Cardiac muscle cell (in vitro differentiated cells and primary cell): ENCODE data around the gene CCDC34. TPM values are rescaled to one million over a fixed set of nuclear protein-coding genes. Genes with fewer than 3 reads are reported as not detected.

Source experiments
- DNase-seq, 2 donors: peaks; one replicate each; pipeline versions ENCODE4 v3.0.0 to v3.0.0-alpha.2; 2010 to 2017; ENCODE audit warnings: low read depth in 1 of 2, low spot score in 1 of 2
- H3K27ac ChIP-seq: fragments of 200-600 bp; sonication (generic); 2 replicates; pipeline ENCODE4 v1.5.1; 2016
- H3K27me3 ChIP-seq: fragments of 200-600 bp; sonication (generic); 2 replicates; pipeline ENCODE4 v1.6.0; 2016; ENCODE audit warnings: control low read depth
- H3K36me3 ChIP-seq: fragments of 200-600 bp; sonication (generic); 2 replicates; pipeline ENCODE4 v1.5.1; 2016; ENCODE audit warnings: control low read depth
- H3K4me1 ChIP-seq: fragments of 200-600 bp; sonication (generic); 2 replicates; pipeline ENCODE4 v1.8.1; 2017; ENCODE audit warnings: low read depth, mild to moderate bottlenecking, mixed run types
- H3K4me3 ChIP-seq: fragments of 200-600 bp; sonication (generic); 2 replicates; pipeline ENCODE4 v1.5.1; 2016; ENCODE audit warnings: mild to moderate bottlenecking
- H3K9me3 ChIP-seq: fragments of 200-600 bp; sonication (generic); 2 replicates; pipeline ENCODE4 v1.5.1; 2017; ENCODE audit warnings: low read depth, mild to moderate bottlenecking, control low read depth
- polyA plus RNA-seq: library from polyadenylated mRNA; unstranded; fragments of >200 nt; fragmentation: Nextera tagmentation; extraction: Ambion mirVana; gene quantifications from 2 replicates; pipeline ENCODE4 v1.2.1, GENCODE V29; 2016
- total RNA-seq: library from RNA; depleted of rRNA; stranded (reverse); fragments of >200 nt; gene quantifications from 2 replicates; pipeline ENCODE4 v1.2.3, GENCODE V29; 2016
- TF ChIP-seq, protein P1 (sequence below): IDR thresholded peaks from 2 replicates; pipeline ENCODE4 v1.5.1; 2012; ENCODE audit warnings: low read depth, mild to moderate bottlenecking, low read length

CCDC34 gene
- total and polyA plus RNA-seq, 2 experiments from 2014 or later = 12.8 to 21.1 TPM

DNA sequence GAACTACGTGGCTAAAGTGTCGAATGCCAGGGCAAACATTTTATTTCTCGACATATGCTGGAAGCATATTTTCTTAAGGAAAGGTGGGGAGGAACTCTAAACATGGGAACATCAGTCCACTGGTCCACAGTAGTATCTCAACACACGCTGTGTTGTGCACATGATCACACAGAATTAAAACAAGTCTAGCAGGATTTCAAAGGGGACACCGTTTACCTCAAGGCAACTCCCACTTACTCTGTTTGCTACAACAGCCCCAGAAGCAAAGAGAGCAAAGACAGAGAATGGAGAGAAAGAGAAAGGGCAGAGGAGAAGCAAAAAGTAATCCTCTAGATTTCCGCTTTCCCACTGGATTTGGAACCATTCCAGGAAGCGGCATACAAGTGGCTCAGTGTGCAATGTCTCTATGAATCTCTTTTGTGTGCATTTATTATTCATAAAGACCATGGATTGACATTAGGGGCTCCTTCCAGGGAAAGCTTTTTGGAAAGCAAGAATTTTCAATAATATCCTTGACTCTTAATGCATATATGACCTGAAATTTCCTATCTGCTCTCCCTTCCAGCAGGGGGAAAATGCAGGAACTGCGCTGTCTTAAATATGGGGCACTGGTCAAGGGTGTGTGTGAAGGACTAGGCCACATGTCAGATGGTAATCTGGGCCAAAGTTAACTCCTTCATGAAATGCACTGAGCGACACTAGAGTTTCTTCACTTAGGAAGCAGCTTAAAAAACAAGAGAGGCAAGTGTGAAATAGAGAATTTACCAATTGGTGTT, 34.8 kb upstream of the CCDC34 start:
- Histone ChIP-seq H3K27ac (peak overlapping the region; percentile 94), H3K4me1 (peaks cover 62% of the 10 kb centered on the region), H3K4me3 (no peak overlapping the region), H3K36me3 (no peaks in the 10 kb centered on the region), H3K27me3 (no peaks in the 10 kb centered on the region), H3K9me3 (no peaks in the 10 kb centered on the region)
- no peak for DNase-seq
- TF ChIP-seq, protein P1, sequence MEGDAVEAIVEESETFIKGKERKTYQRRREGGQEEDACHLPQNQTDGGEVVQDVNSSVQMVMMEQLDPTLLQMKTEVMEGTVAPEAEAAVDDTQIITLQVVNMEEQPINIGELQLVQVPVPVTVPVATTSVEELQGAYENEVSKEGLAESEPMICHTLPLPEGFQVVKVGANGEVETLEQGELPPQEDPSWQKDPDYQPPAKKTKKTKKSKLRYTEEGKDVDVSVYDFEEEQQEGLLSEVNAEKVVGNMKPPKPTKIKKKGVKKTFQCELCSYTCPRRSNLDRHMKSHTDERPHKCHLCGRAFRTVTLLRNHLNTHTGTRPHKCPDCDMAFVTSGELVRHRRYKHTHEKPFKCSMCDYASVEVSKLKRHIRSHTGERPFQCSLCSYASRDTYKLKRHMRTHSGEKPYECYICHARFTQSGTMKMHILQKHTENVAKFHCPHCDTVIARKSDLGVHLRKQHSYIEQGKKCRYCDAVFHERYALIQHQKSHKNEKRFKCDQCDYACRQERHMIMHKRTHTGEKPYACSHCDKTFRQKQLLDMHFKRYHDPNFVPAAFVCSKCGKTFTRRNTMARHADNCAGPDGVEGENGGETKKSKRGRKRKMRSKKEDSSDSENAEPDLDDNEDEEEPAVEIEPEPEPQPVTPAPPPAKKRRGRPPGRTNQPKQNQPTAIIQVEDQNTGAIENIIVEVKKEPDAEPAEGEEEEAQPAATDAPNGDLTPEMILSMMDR = no peak

DNA sequence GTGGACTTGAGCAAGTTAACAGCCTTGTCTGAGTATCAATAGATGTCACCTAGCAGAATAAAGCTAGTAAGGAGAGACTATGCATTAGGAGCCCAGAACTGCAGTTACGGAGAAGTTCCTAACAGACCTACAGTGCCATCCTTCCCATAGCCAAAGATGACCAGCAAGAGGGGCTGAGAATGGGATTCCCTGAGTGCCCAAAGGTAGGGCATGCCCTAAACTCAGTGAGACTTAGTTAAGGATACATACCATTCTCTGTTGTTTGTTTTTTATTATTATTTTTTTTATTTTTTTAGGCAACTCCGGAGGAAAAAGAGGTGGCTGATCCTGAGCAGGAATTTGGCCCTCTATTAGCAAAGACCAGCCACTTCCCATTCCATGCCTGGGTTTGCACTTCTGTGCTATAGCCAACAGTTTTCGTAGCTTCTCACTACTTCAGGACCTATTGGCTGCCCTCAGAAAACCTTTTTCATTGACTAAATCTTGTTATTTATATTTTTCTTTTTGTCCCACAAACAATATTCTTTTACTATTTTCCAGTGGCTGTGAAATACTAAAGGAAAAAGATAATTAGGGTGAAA, 33.3 kb upstream of the CCDC34 start:
- Histone ChIP-seq H3K27me3 (no peaks in the 10 kb centered on the region), H3K27ac (peak overlapping the region; percentile 94), H3K4me3 (no peak overlapping the region), H3K9me3 (no peaks in the 10 kb centered on the region), H3K36me3 (no peaks in the 10 kb centered on the region), H3K4me1 (peaks cover 73% of the 10 kb centered on the region)
- TF ChIP-seq, protein P1 = no peak
- DNase-seq = no peak

GRCh38 chr11:27395556-27396258, 32.7 kb upstream of the CCDC34 start:
- peak in 1 of 2 donors; percentile 55 for DNase-seq
- TF ChIP-seq, protein P1 = no peak
- H3K36me3 ChIP-seq = no peaks in the 10 kb centered on the region
- H3K4me1 ChIP-seq = peaks cover 79% of the 10 kb centered on the region
- H3K27ac ChIP-seq = peak overlapping the region; percentile 94
- H3K4me3 ChIP-seq = no peak overlapping the region
- H3K27me3 ChIP-seq = no peaks in the 10 kb centered on the region
- no peaks in the 10 kb centered on the region for H3K9me3 ChIP-seq

DNA sequence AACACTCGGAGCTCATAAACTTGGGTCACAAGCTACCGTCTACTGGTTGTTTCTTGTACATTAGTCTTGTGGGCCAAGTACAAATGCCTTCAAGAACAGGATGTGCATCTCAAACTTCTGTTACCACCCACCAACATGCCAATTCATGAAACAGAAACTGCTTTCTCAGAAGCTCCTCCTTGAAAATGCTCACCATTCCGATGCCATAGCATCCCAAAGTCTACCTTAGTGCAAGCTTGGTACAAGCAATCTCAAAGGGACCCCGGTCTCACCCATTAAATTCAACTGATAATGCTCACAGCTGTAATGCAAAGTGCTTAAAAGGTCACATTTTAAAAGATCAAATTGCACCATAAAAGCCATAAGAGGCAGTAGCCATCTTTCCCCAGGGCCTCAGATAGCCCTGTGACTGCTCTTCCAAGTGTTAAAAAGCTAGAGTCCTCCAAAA, 31.8 kb upstream of the CCDC34 start:
- TF ChIP-seq, protein P1 = no peak
- Histone ChIP-seq H3K36me3 (no peaks in the 10 kb centered on the region), H3K9me3 (no peaks in the 10 kb centered on the region), H3K4me1 (peaks cover 88% of the 10 kb centered on the region), H3K27me3 (no peaks in the 10 kb centered on the region), H3K27ac (peak overlapping the region; percentile 94), H3K4me3 (no peak overlapping the region)
- no peak for DNase-seq

DNA sequence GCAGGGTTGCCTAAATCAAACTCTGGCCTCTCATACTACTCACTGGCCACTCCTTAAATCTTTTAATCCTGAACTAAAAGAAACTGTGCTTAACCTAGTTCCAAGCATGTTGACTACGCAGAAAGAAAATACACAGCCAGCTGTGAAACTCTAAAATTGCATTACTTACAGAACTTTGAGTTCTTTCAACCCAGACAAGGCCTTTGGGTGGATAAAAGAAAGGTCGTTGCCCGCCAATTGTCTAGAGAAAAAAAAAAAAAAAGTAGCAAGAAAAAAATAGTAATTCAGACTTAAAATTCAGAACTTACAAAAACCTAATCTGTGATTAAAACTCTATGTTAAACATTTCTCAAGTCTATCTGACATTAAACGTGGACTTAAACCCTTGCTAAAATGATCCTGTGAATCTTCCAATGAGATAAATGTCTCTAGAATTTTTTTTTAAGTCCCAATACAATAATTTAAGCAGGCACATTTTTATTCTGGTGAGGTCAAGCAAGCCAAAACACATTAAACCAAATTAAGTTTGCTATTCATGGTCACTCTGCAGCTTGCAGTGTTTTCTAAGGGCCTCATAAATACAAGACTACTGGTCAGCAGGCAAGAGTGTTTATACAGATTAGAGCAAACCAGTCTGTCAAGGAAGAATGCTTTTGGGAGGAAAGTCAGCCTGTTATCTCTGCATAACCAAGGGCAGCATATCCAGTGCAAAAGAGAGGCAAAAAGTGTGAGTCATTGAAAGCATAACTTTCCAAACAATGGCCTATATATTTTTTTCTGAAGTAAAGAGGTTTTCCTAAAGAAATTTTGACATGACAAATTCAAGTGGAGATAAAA, 29.5 kb upstream of the CCDC34 start:
- no peak overlapping the region for H3K4me3 ChIP-seq
- TF ChIP-seq, protein P1 = no peak
- peaks cover 96% of the 10 kb centered on the region for H3K4me1 ChIP-seq
- no peaks in the 10 kb centered on the region for H3K27me3 ChIP-seq
- peak overlapping the region; percentile 94 for H3K27ac ChIP-seq
- H3K9me3 ChIP-seq = no peaks in the 10 kb centered on the region
- H3K36me3 ChIP-seq = no peaks in the 10 kb centered on the region
- DNase-seq = peak; percentile 63 to 94
